H9 (cell line): ENCODE results near the gene SETBP1. TPM values are rescaled to one million over a fixed set of nuclear protein-coding genes. Genes with fewer than 3 reads are reported as not detected.

Experiments used
- DNase-seq: peaks from one replicate; pipeline ENCODE4 v3.0.0-alpha.2; 2017
- H2AFZ ChIP-seq: one replicate; pipeline ENCODE4 v1.6.1; 2013; ENCODE audit warnings: mild to moderate bottlenecking, low read length, control low read depth, moderate library complexity
- H2AK5ac ChIP-seq: 2 replicates; pipeline ENCODE4 v1.6.1; 2013; ENCODE audit warnings: low read length, control low read depth, mixed read lengths; ENCODE audit not compliant: insufficient read length
- H2BK120ac ChIP-seq: one replicate; pipeline ENCODE4 v1.6.1; 2013; ENCODE audit warnings: low read depth, mild to moderate bottlenecking, low read length, control low read depth, inconsistent platforms; ENCODE audit not compliant: poor library complexity, severe bottlenecking
- H2BK12ac ChIP-seq: 2 replicates; pipeline ENCODE4 v1.6.1; 2013; ENCODE audit warnings: low read length, control low read depth, mixed read lengths, low read depth; ENCODE audit not compliant: insufficient read length
- H2BK15ac ChIP-seq: 2 replicates; pipeline ENCODE4 v1.6.1; 2013; ENCODE audit warnings: low read depth, low read length, control low read depth
- H2BK20ac ChIP-seq: one replicate; pipeline ENCODE4 v1.6.1; 2013; ENCODE audit warnings: low read depth, mild to moderate bottlenecking, low read length, control low read depth, inconsistent platforms; ENCODE audit not compliant: poor library complexity, severe bottlenecking
- H2BK5ac ChIP-seq: 2 replicates; pipeline ENCODE4 v1.6.1; 2013; ENCODE audit warnings: low read length, control low read depth, mixed read lengths; ENCODE audit not compliant: insufficient read length
- H3K14ac ChIP-seq: 2 replicates; pipeline ENCODE4 v1.6.1; 2013; ENCODE audit warnings: low read length, control low read depth; ENCODE audit not compliant: insufficient read depth
- H3K18ac ChIP-seq: 2 replicates; pipeline ENCODE4 v1.6.1; 2013; ENCODE audit warnings: low read depth, mild to moderate bottlenecking, mixed read lengths, low read length, control low read depth; ENCODE audit not compliant: insufficient read length
- H3K23ac ChIP-seq: 2 replicates; pipeline ENCODE4 v1.6.1; 2013; ENCODE audit warnings: low read length, control low read depth, mixed read lengths, low read depth; ENCODE audit not compliant: insufficient read length
- H3K23me2 ChIP-seq: 2 replicates; pipeline ENCODE4 v1.6.1; 2013; ENCODE audit warnings: low read depth, mild to moderate bottlenecking, mixed read lengths, low read length, control low read depth; ENCODE audit not compliant: insufficient read length, poor library complexity, severe bottlenecking
- H3K27ac ChIP-seq: 2 replicates; pipeline ENCODE4 v1.5.1; 2013; ENCODE audit warnings: low read length, control low read depth, mixed read lengths, low read depth; ENCODE audit not compliant: insufficient read length
- H3K27me3 ChIP-seq: 2 replicates; pipeline ENCODE4 v1.6.1; 2013; ENCODE audit warnings: low read length, control low read depth, inconsistent platforms; ENCODE audit not compliant: insufficient read depth
- H3K4ac ChIP-seq: 2 replicates; pipeline ENCODE4 v1.6.1; 2013; ENCODE audit warnings: low read depth, mild to moderate bottlenecking, control low read depth, inconsistent platforms, low read length, moderate library complexity
- H3K4me1 ChIP-seq: 2 replicates; pipeline ENCODE4 v1.6.1; 2013; ENCODE audit warnings: low read length, control low read depth, inconsistent platforms; ENCODE audit not compliant: insufficient read depth
- H3K4me2 ChIP-seq: 2 replicates; pipeline ENCODE4 v1.6.1; 2013; ENCODE audit warnings: low read length, control low read depth, mixed read lengths; ENCODE audit not compliant: insufficient read length, insufficient read depth
- H3K56ac ChIP-seq: 2 replicates; pipeline ENCODE4 v1.6.1; 2013; ENCODE audit warnings: low read depth, mild to moderate bottlenecking, mixed read lengths, low read length, control low read depth; ENCODE audit not compliant: insufficient read length
- H3K79me1 ChIP-seq: 2 replicates; pipeline ENCODE4 v1.6.1; 2013; ENCODE audit warnings: low read depth, mild to moderate bottlenecking, moderate library complexity, low read length, control low read depth, inconsistent platforms; ENCODE audit not compliant: insufficient read depth, poor library complexity, severe bottlenecking
- H3K79me2 ChIP-seq: 2 replicates; pipeline ENCODE4 v1.6.1; 2013; ENCODE audit warnings: low read length, control low read depth, inconsistent platforms; ENCODE audit not compliant: insufficient read depth
- H3K9ac ChIP-seq: 2 replicates; pipeline ENCODE4 v1.6.1; 2013; ENCODE audit warnings: low read length, control low read depth, mixed read lengths; ENCODE audit not compliant: insufficient read length; ENCODE audit errors: extremely low read depth
- H3K9me3 ChIP-seq: one replicate; pipeline ENCODE4 v1.6.1; 2013; ENCODE audit warnings: low read depth, low read length, inconsistent platforms; ENCODE audit not compliant: control insufficient read depth
- H3T11ph ChIP-seq: one replicate; pipeline ENCODE4 v1.6.1; 2013; ENCODE audit warnings: mild to moderate bottlenecking, low read length, control low read depth, inconsistent platforms
- H4K20me1 ChIP-seq: one replicate; pipeline ENCODE4 v1.6.1; 2013; ENCODE audit not compliant: control insufficient read depth, insufficient read length, insufficient read depth
- H4K5ac ChIP-seq: 2 replicates; pipeline ENCODE4 v1.6.1; 2013; ENCODE audit warnings: low read depth, mild to moderate bottlenecking, mixed read lengths, low read length, control low read depth; ENCODE audit not compliant: insufficient read length
- H4K8ac ChIP-seq: replicated peaks from 2 replicates; pipeline ENCODE4 v1.6.1; 2013; ENCODE audit warnings: low read length, control low read depth, mixed read lengths, low read depth; ENCODE audit not compliant: insufficient read length
- H4K91ac ChIP-seq: 2 replicates; pipeline ENCODE4 v1.6.1; 2013; ENCODE audit warnings: low read depth, mild to moderate bottlenecking, moderate library complexity, mixed read lengths, low read length, control low read depth; ENCODE audit not compliant: insufficient read length
- H3K27ac Mint-ChIP-seq, 3 experiments: 2 replicates in 2 of 3; 3 replicates in 1 of 3; pipeline ENCODE4 v1.8.0; 2020 to 2021; ENCODE audit warnings: mixed read lengths in 3 of 3, mild to moderate bottlenecking in 1 of 3, moderate library complexity in 1 of 3
- H3K27me3 Mint-ChIP-seq: 2 replicates; pipeline ENCODE4 v1.8.0; 2021; ENCODE audit warnings: low read depth, mild to moderate bottlenecking, moderate library complexity, mixed read lengths
- H3K36me3 Mint-ChIP-seq, 3 experiments: 2 replicates in 2 of 3; 3 replicates in 1 of 3; pipeline ENCODE4 v1.8.0; 2020 to 2021; ENCODE audit warnings: low read depth in 3 of 3, mixed read lengths in 3 of 3; ENCODE audit not compliant: insufficient read depth in 1 of 3
- H3K4me1 Mint-ChIP-seq, 2 experiments: 2 replicates each; pipeline ENCODE4 v1.8.0; 2020; ENCODE audit warnings: mixed read lengths in 2 of 2
- H3K4me3 Mint-ChIP-seq, 2 experiments: 2 replicates in 1 of 2; 3 replicates in 1 of 2; pipeline ENCODE4 v1.8.0; 2020 to 2021; ENCODE audit warnings: mild to moderate bottlenecking in 2 of 2, mixed read lengths in 2 of 2, moderate library complexity in 1 of 2
- H3K9me3 Mint-ChIP-seq, 2 experiments: 2 replicates in 1 of 2; 3 replicates in 1 of 2; pipeline ENCODE4 v1.8.0; 2020; ENCODE audit warnings: mild to moderate bottlenecking in 2 of 2, mixed read lengths in 2 of 2, moderate library complexity in 1 of 2
- WGBS: extraction: QIAGEN DNeasy Blood & Tissue Kit; methylation state at CpG from one replicate; pipeline ENCODE4 v1.1.7; 2013; ENCODE audit warnings: missing lambda C conversion rate, low lambda C conversion rate, mixed read lengths; ENCODE audit not compliant: insufficient read length; ENCODE audit errors: extremely low coverage; 5-methylcytosine and 5-hydroxymethylcytosine counted together
- total RNA-seq: library from RNA; stranded (reverse); gene quantifications from 2 replicates; pipeline ENCODE4 v1.2.1, GENCODE V29; 2021
- TF ChIP-seq, protein P1 (sequence below): fragments of 200-600 bp; sonication (generic); conservative IDR thresholded peaks from 3 replicates; pipeline ENCODE4 v1.8.0; 2021; ENCODE audit warnings: antibody characterized with exemption, mild to moderate bottlenecking

SETBP1 gene
- total RNA-seq, 1 experiment from 2014 or later = 4.6 TPM

GRCh38 chr18:45059695-45060094 is 379.0 kb downstream of the SETBP1 start:
- TF ChIP-seq, protein P1, sequence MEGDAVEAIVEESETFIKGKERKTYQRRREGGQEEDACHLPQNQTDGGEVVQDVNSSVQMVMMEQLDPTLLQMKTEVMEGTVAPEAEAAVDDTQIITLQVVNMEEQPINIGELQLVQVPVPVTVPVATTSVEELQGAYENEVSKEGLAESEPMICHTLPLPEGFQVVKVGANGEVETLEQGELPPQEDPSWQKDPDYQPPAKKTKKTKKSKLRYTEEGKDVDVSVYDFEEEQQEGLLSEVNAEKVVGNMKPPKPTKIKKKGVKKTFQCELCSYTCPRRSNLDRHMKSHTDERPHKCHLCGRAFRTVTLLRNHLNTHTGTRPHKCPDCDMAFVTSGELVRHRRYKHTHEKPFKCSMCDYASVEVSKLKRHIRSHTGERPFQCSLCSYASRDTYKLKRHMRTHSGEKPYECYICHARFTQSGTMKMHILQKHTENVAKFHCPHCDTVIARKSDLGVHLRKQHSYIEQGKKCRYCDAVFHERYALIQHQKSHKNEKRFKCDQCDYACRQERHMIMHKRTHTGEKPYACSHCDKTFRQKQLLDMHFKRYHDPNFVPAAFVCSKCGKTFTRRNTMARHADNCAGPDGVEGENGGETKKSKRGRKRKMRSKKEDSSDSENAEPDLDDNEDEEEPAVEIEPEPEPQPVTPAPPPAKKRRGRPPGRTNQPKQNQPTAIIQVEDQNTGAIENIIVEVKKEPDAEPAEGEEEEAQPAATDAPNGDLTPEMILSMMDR = no peak
- Histone ChIP-seq H3K4me1 (no peaks in the 10 kb centered on the region), H3K79me1 (no peaks in the 10 kb centered on the region), H3K14ac (no peak overlapping the region), H2BK120ac (no peak overlapping the region), H3K4me2 (no peak overlapping the region), H3K23me2 (no peaks in the 10 kb centered on the region), H3K18ac (no peak overlapping the region), H4K20me1 (no peaks in the 10 kb centered on the region), H3K9ac (no peak overlapping the region), H2BK15ac (no peak overlapping the region), H2BK12ac (no peak overlapping the region), H2BK20ac (no peak overlapping the region), H3K9me3 (no peaks in the 10 kb centered on the region), H3K56ac (no peak overlapping the region), H4K8ac (no peak overlapping the region), H3T11ph (no peak overlapping the region), H2BK5ac (no peak overlapping the region), H3K27ac (no peak overlapping the region), H4K91ac (no peak overlapping the region), H4K5ac (no peak overlapping the region), H3K27me3 (no peaks in the 10 kb centered on the region), H2AK5ac (no peak overlapping the region), H3K23ac (no peak overlapping the region), H3K4ac (no peak overlapping the region), H3K79me2 (no peaks in the 10 kb centered on the region), H2AFZ (no peak overlapping the region)
- no peak for DNase-seq
- H3K4me3 Mint-ChIP-seq = no peak overlapping the region
- H3K9me3 Mint-ChIP-seq = no peaks in the 10 kb centered on the region
- peaks cover 2 to 9% (median 5%) of the 10 kb centered on the region in 3 experiments; a peak in 3 of 7 replicates for H3K36me3 Mint-ChIP-seq
- H3K27ac Mint-ChIP-seq = no peak overlapping the region
- peaks cover 6 to 9% of the 10 kb centered on the region in 2 experiments; a peak in 3 of 4 replicates for H3K4me1 Mint-ChIP-seq
- no CpG with 5 or more reads among the region's 2 CpGs for WGBS
- H3K27me3 Mint-ChIP-seq = no peaks in the 10 kb centered on the region
